SK-N-SH (cell line): ENCODE results near the gene HSPG2. TPM values are rescaled to one million over a fixed set of nuclear protein-coding genes. Genes with fewer than 3 reads are reported as not detected.

Source experiments
- CTCF ChIA-PET: fragments of 300-600, 350-600 bp; formaldehyde crosslinking; extraction: SDS; loops from one replicate; lab custom pipeline; 2021; lab: Yijun Ruan, JAX
- POLR2A ChIA-PET: fragments of 350-600 bp; sonication (Branson Sonifier 250); formaldehyde crosslinking; extraction: SDS; loops from one replicate; lab custom pipeline; 2020; ENCODE audit warnings: antibody characterized with exemption, inconsistent platforms; lab: Yijun Ruan, JAX
- DNase-seq: peaks from one replicate; pipeline ENCODE4 v3.0.0; 2012
- H2AFZ ChIP-seq: fragments of 200-600 bp; sonication (generic); 2 replicates; pipeline ENCODE4 v1.8.1; 2016; ENCODE audit warnings: antibody characterized with exemption, mild to moderate bottlenecking, low read depth
- H3F3A ChIP-seq: fragments of 200-600 bp; sonication (generic); replicated peaks from 2 replicates; pipeline ENCODE3; 2016; ENCODE audit warnings: antibody characterized with exemption, mild to moderate bottlenecking; ENCODE audit not compliant: insufficient read depth
- H3K27ac ChIP-seq, 2 experiments: fragments of 200-500 bp in 1 of 2; fragments of 200-600 bp in 1 of 2; sonication (Bioruptor generic) in 1 of 2; sonication (generic), shearing (Covaris generic) in 1 of 2; 2 replicates each; pipeline versions ENCODE4 v1.5.1 to v1.6.1; 2014 to 2016; ENCODE audit warnings: low read depth in 2 of 2, inconsistent platforms in 1 of 2, low read length in 1 of 2, mild to moderate bottlenecking in 1 of 2, mixed read lengths in 1 of 2
- H3K27me3 ChIP-seq: fragments of 200-600 bp; sonication (generic), shearing (Covaris generic); 2 replicates; pipeline ENCODE4 v1.6.1; 2016; ENCODE audit warnings: mixed run types; ENCODE audit not compliant: insufficient read depth
- H3K36me3 ChIP-seq, 2 experiments: fragments of 200-500 bp in 1 of 2; fragments of 200-600 bp in 1 of 2; sonication (Bioruptor generic) in 1 of 2; sonication (generic) in 1 of 2; replicated peaks in 1 of 2; 2 replicates each; pipeline versions ENCODE3 to v1.5.1; 2014 to 2016; ENCODE audit warnings: low read length in 1 of 2, mild to moderate bottlenecking in 1 of 2; ENCODE audit not compliant: insufficient read depth in 2 of 2, control insufficient read depth in 1 of 2
- H3K4me1 ChIP-seq, 2 experiments: fragments of 200-500 bp in 1 of 2; fragments of 200-600 bp in 1 of 2; sonication (Bioruptor generic) in 1 of 2; sonication (generic), shearing (Covaris generic) in 1 of 2; 2 replicates each; pipeline versions ENCODE4 v1.5.1 to v1.6.1; 2014 to 2016; ENCODE audit warnings: low read depth in 1 of 2, low read length in 1 of 2, mixed run types in 1 of 2; ENCODE audit not compliant: insufficient read depth in 2 of 2, control insufficient read depth in 1 of 2
- H3K4me2 ChIP-seq: fragments of 200-600 bp; sonication (generic), shearing (Covaris generic); 2 replicates; pipeline ENCODE4 v1.6.1; 2017; ENCODE audit warnings: mixed run types
- H3K4me3 ChIP-seq, 2 experiments: fragments of 200-500 bp in 1 of 2; fragments of 200-600 bp in 1 of 2; sonication (Bioruptor generic) in 1 of 2; sonication (generic), shearing (Covaris generic) in 1 of 2; 2 replicates each; pipeline versions ENCODE4 v1.5.1 to v1.8.1; 2014 to 2016; ENCODE audit warnings: low read depth in 2 of 2, inconsistent platforms in 1 of 2, low read length in 1 of 2, mild to moderate bottlenecking in 1 of 2, mixed read lengths in 1 of 2, moderate library complexity in 1 of 2
- H3K79me2 ChIP-seq: fragments of 200-600 bp; sonication (generic); 2 replicates; pipeline ENCODE4 v1.8.1; 2017; ENCODE audit warnings: mild to moderate bottlenecking; ENCODE audit not compliant: insufficient read depth
- H3K9ac ChIP-seq: fragments of 200-600 bp; sonication (generic); 2 replicates; pipeline ENCODE4 v1.6.1; 2017; ENCODE audit warnings: mixed run types
- H3K9me2 ChIP-seq: fragments of 200-600 bp; sonication (generic); 2 replicates; pipeline ENCODE4 v1.6.1; 2017; ENCODE audit warnings: mixed run types
- H3K9me3 ChIP-seq: fragments of 200-600 bp; sonication (generic); 2 replicates; pipeline ENCODE4 v1.6.1; 2017; ENCODE audit warnings: mixed run types, mild to moderate bottlenecking, moderate library complexity
- H4K20me1 ChIP-seq: fragments of 200-600 bp; sonication (generic); 2 replicates; pipeline ENCODE4 v1.6.1; 2017; ENCODE audit warnings: mild to moderate bottlenecking, mixed run types; ENCODE audit not compliant: insufficient read depth
- ELF1 ChIP-seq: IDR thresholded peaks from 2 replicates; pipeline ENCODE4 v1.4.0; 2012
- EP300 ChIP-seq, 2 experiments: IDR thresholded peaks; 2 replicates each; pipeline versions ENCODE4 v1.4.0 to v1.6.1; 2012; ENCODE audit warnings: borderline replicate concordance in 1 of 2, low read depth in 1 of 2, low read length in 1 of 2
- EZH2phosphoT487 ChIP-seq: fragments of 200-600 bp; sonication (generic); IDR thresholded peaks from 2 replicates; pipeline ENCODE4 v1.6.1; 2017; ENCODE audit warnings: low read depth, mixed run types, mild to moderate bottlenecking, antibody characterized with exemption, moderate library complexity, borderline replicate concordance
- FOXJ3 ChIP-seq: sonication (generic); formaldehyde crosslinking; IDR thresholded peaks from 2 replicates; pipeline ENCODE4 v1.5.1; 2020; ENCODE audit warnings: mild to moderate bottlenecking, missing genetic modification reagents
- GATA2 ChIP-seq: sonication (generic); formaldehyde crosslinking; IDR thresholded peaks from 2 replicates; pipeline ENCODE4 v1.5.0; 2020; ENCODE audit warnings: mild to moderate bottlenecking, missing genetic modification reagents
- IRF3 ChIP-seq: fragments of 150-350 bp; IDR thresholded peaks from 2 replicates; pipeline ENCODE4 v1.6.1; 2016; ENCODE audit warnings: mild to moderate bottlenecking, low read depth, low read length
- JUND ChIP-seq: IDR thresholded peaks from 2 replicates; pipeline ENCODE4 v1.4.0; 2012
- MEF2A ChIP-seq: IDR thresholded peaks from 2 replicates; pipeline ENCODE4 v1.4.0; 2012; ENCODE audit warnings: low read depth, borderline replicate concordance
- NFIC ChIP-seq: IDR thresholded peaks from 2 replicates; pipeline ENCODE4 v1.4.0; 2012; ENCODE audit warnings: borderline replicate concordance
- NRF1 ChIP-seq: IDR thresholded peaks from 2 replicates; pipeline ENCODE4 v1.6.1; 2012; ENCODE audit warnings: low read depth, mild to moderate bottlenecking, low read length
- PBX3 ChIP-seq: IDR thresholded peaks from 2 replicates; pipeline ENCODE4; 2012
- RCOR1 ChIP-seq: fragments of 150-350 bp; IDR thresholded peaks from 2 replicates; pipeline ENCODE4 v1.6.1; 2017; ENCODE audit warnings: antibody characterized with exemption, low read length
- RFX5 ChIP-seq: IDR thresholded peaks from 2 replicates; pipeline ENCODE4 v1.6.1; 2012; ENCODE audit warnings: mild to moderate bottlenecking, improper control_type of control experiment, low read length
- RXRA ChIP-seq: IDR thresholded peaks from 2 replicates; pipeline ENCODE4 v1.4.0; 2012; ENCODE audit warnings: low read depth, mild to moderate bottlenecking, borderline replicate concordance
- SIN3A ChIP-seq: IDR thresholded peaks from 2 replicates; pipeline ENCODE4 v1.6.1; 2012; ENCODE audit warnings: low read depth, mild to moderate bottlenecking, low read length, moderate library complexity, borderline replicate concordance
- TAF1 ChIP-seq: IDR thresholded peaks from 2 replicates; pipeline ENCODE4 v1.6.1; 2012; ENCODE audit warnings: low read depth, mild to moderate bottlenecking, low read length, moderate library complexity, borderline replicate concordance
- TEAD4 ChIP-seq: IDR thresholded peaks from 2 replicates; pipeline ENCODE4 v1.4.0; 2012; ENCODE audit warnings: mild to moderate bottlenecking, borderline replicate concordance; ENCODE audit not compliant: insufficient read depth
- USF1 ChIP-seq: IDR thresholded peaks from 2 replicates; pipeline ENCODE4 v1.4.0; 2012; ENCODE audit warnings: low read depth, borderline replicate concordance
- ZBTB33 ChIP-seq: IDR thresholded peaks from 2 replicates; pipeline ENCODE4 v1.4.0; 2012; ENCODE audit warnings: low read depth, borderline replicate concordance
- WGBS: methylation state at CpG from one replicate; pipeline ENCODE4 v1.1.6; 2017; ENCODE audit warnings: low lambda C conversion rate; 5-methylcytosine and 5-hydroxymethylcytosine counted together
- polyA plus RNA-seq, 3 experiments: library from polyadenylated mRNA; depleted of rRNA; stranded (reverse); fragments of >200 nt; gene quantifications; 2 replicates each; pipeline ENCODE4 v1.2.3, GENCODE V29; 2012

HSPG2 gene
- polyA plus RNA-seq, 1 of the 3 experiments (the other 2 are of a cell fraction), result 28.9 TPM

- TF ChIP-seq IRF3, result no peak
- no peak for TF ChIP-seq GATA2 (CRISPR knock-in tag)
- TF ChIP-seq NFIC, result peak; percentile 90
- no peak for TF ChIP-seq RCOR1
- no peak for TF ChIP-seq MEF2A
- no peak for TF ChIP-seq FOXJ3 (CRISPR knock-in tag)
- no peak for TF ChIP-seq EZH2phosphoT487
- peak; percentile 64; the same call in 1 of the 2 replicates for TF ChIP-seq ZBTB33
- TF ChIP-seq ELF1, result no peak; the same call in 1 of the 2 replicates
Measured at GRCh38 chr1:21931171-21932093, 5.7 kb downstream of the HSPG2 start (continued).

GRCh38 chr1:21930629-21931170 lies 6.4 kb downstream of the HSPG2 start:
- Histone ChIP-seq H3K27me3 (no peaks in the 10 kb centered on the region), H3K27ac (peak overlapping the region in 1 of 2 experiments; percentile 92; a peak in 3 of 4 replicates), H3K4me3 (no peak overlapping the region), H3K9me3 (no peaks in the 10 kb centered on the region), H3K79me2 (peaks cover 88% of the 10 kb centered on the region), H3K4me1 (peaks cover 8 to 44% of the 10 kb centered on the region in 2 experiments; a peak in 3 of 4 replicates), H3K4me2 (peak overlapping the region; percentile 51), H2AFZ (no peak overlapping the region), H4K20me1 (no peaks in the 10 kb centered on the region), H3K36me3 (no peaks in the 10 kb centered on the region), H3K9ac (peak overlapping the region; percentile 52), H3K9me2 (no peaks in the 10 kb centered on the region), H3F3A (peaks cover 6% of the 10 kb centered on the region)
- CTCF ChIA-PET, result interaction anchor here (0.7 kb wide), 1 partner anchor 766 kb away, joined by 4 read pairs; no protein-coding TSS in a partner anchor
- no peak for DNase-seq
- WGBS, result 97% methylated on average over 6 of the region's 6 CpGs
- TF ChIP-seq ELF1, result no peak
- no peak for TF ChIP-seq FOXJ3 (CRISPR knock-in tag)
- no peak for TF ChIP-seq GATA2 (CRISPR knock-in tag)
- no peak for TF ChIP-seq JUND
- TF ChIP-seq USF1, result no peak
- TF ChIP-seq RXRA, result no peak
- TF ChIP-seq SIN3A, result no peak
- TF ChIP-seq NRF1, result no peak
- no peak for TF ChIP-seq RFX5
- TF ChIP-seq IRF3, result no peak
- no peak for TF ChIP-seq PBX3
- TF ChIP-seq TEAD4, result no peak
- no peak for TF ChIP-seq TAF1
- no peak for TF ChIP-seq EP300 (IDR thresholded peaks at IDR 0.05; ENCODE audit: borderline replicate concordance in 1 of 2, low read depth in 1 of 2, low read length in 1 of 2)
- POLR2A ChIA-PET, result no interaction called here
